NB4 (cell line): ENCODE measurements around the gene MMP25.

Experiments used
- MYC ChIP-seq: IDR thresholded peaks from 2 replicates; pipeline ENCODE4 v1.6.1; 2011; ENCODE audit warnings: low read depth, low read length
- POLR2A ChIP-seq: IDR thresholded peaks from 2 replicates; pipeline ENCODE4 v1.6.1; 2011; ENCODE audit warnings: mild to moderate bottlenecking; ENCODE audit not compliant: insufficient read length; ENCODE audit errors: extremely low read depth
- TF ChIP-seq, protein P1 (sequence below): IDR thresholded peaks from one replicate; pipeline ENCODE4 v1.5.1; 2012; ENCODE audit warnings: low read depth, low read length

DNA sequence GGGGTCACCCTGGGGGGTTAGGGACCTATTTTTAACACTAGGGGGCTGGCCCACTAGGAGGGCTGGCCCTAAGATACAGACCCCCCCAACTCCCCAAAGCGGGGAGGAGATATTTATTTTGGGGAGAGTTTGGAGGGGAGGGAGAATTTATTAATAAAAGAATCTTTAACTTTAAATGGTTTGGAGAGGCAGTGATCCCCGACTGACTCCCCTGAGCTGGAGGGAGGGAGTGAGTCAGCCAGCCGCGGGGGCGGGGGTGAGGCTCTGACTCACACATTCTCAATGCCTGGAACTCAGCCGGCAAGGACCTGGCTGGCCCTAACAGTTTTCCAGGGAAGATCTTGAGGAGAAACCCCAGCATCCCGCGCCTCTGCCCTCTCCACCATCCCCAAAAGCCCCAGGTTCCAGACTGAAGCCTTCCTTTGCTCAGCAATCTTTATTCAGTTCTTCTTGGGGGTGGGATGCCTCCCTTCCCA lies 24.1 kb upstream of the MMP25 start:
- TF ChIP-seq MYC (no peak), POLR2A (no peak)
- TF ChIP-seq, protein P1, sequence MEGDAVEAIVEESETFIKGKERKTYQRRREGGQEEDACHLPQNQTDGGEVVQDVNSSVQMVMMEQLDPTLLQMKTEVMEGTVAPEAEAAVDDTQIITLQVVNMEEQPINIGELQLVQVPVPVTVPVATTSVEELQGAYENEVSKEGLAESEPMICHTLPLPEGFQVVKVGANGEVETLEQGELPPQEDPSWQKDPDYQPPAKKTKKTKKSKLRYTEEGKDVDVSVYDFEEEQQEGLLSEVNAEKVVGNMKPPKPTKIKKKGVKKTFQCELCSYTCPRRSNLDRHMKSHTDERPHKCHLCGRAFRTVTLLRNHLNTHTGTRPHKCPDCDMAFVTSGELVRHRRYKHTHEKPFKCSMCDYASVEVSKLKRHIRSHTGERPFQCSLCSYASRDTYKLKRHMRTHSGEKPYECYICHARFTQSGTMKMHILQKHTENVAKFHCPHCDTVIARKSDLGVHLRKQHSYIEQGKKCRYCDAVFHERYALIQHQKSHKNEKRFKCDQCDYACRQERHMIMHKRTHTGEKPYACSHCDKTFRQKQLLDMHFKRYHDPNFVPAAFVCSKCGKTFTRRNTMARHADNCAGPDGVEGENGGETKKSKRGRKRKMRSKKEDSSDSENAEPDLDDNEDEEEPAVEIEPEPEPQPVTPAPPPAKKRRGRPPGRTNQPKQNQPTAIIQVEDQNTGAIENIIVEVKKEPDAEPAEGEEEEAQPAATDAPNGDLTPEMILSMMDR = no peak
